ENCODE results near the gene VGLL2. TPM values are rescaled to one million over a fixed set of nuclear protein-coding genes. Genes with fewer than 3 reads are reported as not detected.

The VGLL2 gene
- total RNA-seq, 1 donor from 2014 or later = not detected

DNA sequence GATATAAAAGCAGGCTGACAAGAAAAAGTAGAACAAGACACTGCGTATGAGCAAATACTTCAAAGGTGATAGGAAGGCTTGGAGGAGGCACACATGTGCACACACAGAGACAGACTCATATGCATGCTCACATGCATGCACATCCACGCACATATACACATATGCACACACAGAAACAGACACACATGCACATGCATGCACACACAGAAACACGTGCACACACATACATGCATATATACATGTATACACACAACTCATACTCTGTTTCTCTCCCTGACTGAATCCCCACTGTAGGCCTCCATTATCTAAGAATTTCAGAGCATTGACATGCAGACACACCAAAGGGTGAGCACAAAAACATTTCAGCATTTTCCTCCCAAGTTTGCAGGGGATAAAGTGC, 43.7 kb downstream of the VGLL2 start:
- ATAC-seq (ENCODE audit: low read depth) = no peak
- CTCF ChIA-PET = no interaction called here
- intact Hi-C loops (cut with micrococcal nuclease) = no loop called here
- POLR2A ChIA-PET = no interaction called here
- Mint-ChIP-seq H3K36me3 (ENCODE audit: low read depth) (no peaks in the 10 kb centered on the region), H3K4me1 (no peaks in the 10 kb centered on the region), H3K9me3 (no peaks in the 10 kb centered on the region), H3K27ac (no peak overlapping the region), H3K27me3 (no peaks in the 10 kb centered on the region), H3K4me3 (no peak overlapping the region)
- no peak for DNase-seq
- TF ChIP-seq, protein P1, sequence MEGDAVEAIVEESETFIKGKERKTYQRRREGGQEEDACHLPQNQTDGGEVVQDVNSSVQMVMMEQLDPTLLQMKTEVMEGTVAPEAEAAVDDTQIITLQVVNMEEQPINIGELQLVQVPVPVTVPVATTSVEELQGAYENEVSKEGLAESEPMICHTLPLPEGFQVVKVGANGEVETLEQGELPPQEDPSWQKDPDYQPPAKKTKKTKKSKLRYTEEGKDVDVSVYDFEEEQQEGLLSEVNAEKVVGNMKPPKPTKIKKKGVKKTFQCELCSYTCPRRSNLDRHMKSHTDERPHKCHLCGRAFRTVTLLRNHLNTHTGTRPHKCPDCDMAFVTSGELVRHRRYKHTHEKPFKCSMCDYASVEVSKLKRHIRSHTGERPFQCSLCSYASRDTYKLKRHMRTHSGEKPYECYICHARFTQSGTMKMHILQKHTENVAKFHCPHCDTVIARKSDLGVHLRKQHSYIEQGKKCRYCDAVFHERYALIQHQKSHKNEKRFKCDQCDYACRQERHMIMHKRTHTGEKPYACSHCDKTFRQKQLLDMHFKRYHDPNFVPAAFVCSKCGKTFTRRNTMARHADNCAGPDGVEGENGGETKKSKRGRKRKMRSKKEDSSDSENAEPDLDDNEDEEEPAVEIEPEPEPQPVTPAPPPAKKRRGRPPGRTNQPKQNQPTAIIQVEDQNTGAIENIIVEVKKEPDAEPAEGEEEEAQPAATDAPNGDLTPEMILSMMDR (IDR thresholded peaks at IDR 0.05) = no peak

DNA sequence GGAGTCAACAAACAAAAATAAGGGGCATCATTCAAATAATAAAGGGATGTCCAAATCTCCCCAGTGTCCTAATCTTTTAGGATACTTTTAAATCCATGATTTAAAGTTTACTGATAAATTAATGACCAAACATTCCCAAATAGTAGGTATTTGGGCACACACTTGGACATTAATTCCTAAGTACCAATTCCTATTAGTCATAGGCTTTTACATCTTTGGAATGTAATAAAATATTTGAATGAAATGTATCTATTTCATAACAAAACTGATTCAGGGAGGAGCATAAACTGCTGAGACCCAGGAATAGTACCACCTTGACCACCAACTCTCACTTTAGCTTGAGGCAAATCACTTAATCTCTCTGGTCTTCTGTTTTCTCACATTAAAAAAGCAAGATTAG, 44.3 kb downstream of the VGLL2 start:
- Mint-ChIP-seq H3K27me3 (no peaks in the 10 kb centered on the region), H3K4me1 (no peaks in the 10 kb centered on the region), H3K36me3 (ENCODE audit: low read depth) (no peaks in the 10 kb centered on the region), H3K27ac (no peak overlapping the region), H3K4me3 (no peak overlapping the region), H3K9me3 (no peaks in the 10 kb centered on the region)
- intact Hi-C loops (cut with micrococcal nuclease) = no loop called here
- DNase-seq (no peak), ATAC-seq (ENCODE audit: low read depth) (no peak)
- ChIA-PET POLR2A (no interaction called here), CTCF (no interaction called here)
- TF ChIP-seq, protein P1 (IDR thresholded peaks at IDR 0.05) = no peak

DNA sequence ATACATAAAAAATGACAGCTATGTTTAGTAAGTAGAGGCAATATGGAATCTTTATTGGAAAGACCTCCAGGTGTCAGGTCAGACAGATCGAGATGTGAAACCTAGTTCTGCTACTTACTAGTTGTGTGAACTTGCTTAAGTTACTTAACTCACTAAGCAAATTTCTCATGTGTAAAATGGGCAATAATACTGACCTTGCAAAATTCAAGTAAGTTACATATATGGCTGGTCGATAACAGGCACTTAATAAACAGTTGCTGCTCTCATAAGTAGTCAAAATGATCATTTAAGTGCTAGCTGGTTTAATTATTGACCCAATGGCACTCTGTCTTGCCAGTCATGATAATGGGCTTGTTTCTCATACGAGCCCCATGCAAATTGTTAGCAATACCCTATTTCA, 46.0 kb downstream of the VGLL2 start:
- TF ChIP-seq, protein P1 (IDR thresholded peaks at IDR 0.05) = no peak
- POLR2A ChIA-PET = no interaction called here
- Mint-ChIP-seq H3K9me3 (no peaks in the 10 kb centered on the region), H3K27ac (no peak overlapping the region), H3K4me1 (no peaks in the 10 kb centered on the region), H3K36me3 (ENCODE audit: low read depth) (no peaks in the 10 kb centered on the region), H3K4me3 (no peak overlapping the region), H3K27me3 (no peaks in the 10 kb centered on the region)
- DNase-seq (no peak), ATAC-seq (ENCODE audit: low read depth) (no peak)
- intact Hi-C loops (cut with micrococcal nuclease) = no loop called here
- CTCF ChIA-PET = no interaction called here

DNA sequence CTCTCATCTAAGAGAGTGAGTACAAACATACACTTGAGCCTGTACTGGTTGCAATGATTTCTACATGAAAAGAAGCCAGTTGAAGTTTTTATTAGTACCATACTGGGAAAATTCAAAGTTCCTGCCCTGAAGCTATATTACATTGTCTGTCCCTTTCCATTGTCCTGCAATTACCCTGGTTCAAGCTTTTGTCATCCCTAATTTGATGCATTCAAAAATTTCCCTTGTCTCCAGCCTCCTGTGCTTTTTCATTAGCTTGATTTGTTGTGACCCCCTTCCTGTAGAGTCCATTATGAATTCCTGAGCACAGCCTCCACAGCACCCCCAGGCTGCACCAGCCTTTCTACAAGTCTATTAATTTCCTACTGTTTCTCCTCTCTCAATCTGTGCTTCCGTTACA, 46.4 kb downstream of the VGLL2 start:
- intact Hi-C loops (cut with micrococcal nuclease) = no loop called here
- H3K27me3 Mint-ChIP-seq = no peaks in the 10 kb centered on the region
- TF ChIP-seq, protein P1 (IDR thresholded peaks at IDR 0.05) = no peak
- no peaks in the 10 kb centered on the region for H3K36me3 Mint-ChIP-seq (ENCODE audit: low read depth)
- H3K4me1 Mint-ChIP-seq = no peaks in the 10 kb centered on the region
- POLR2A ChIA-PET = no interaction called here
- no peaks in the 10 kb centered on the region for H3K9me3 Mint-ChIP-seq
- H3K4me3 Mint-ChIP-seq = no peak overlapping the region
- ATAC-seq (ENCODE audit: low read depth) = no peak
- no peak for DNase-seq
- H3K27ac Mint-ChIP-seq = no peak overlapping the region
- CTCF ChIA-PET = no interaction called here

DNA sequence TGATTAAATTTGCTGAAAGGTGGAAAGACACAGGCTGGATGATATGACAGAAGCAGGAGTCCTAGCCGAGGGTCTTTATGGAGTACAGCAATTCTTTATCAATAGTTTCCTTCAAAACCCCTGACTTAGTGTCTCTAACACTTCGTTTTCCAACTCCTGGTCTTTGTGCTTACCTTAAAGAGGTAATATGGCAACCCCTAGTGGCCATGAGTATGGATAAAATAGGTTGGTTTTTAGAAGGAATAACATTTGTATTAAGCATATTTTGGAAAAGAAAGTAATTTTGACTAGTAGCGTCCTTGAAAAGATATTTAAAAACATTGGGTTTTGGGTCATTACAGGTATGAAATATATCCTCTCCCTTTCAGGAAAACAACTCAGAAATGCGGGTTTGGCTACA, 51.9 kb downstream of the VGLL2 start:
- DNase-seq (no peak), ATAC-seq (ENCODE audit: low read depth) (no peak)
- intact Hi-C loops (cut with micrococcal nuclease) = no loop called here
- Mint-ChIP-seq H3K9me3 (no peaks in the 10 kb centered on the region), H3K36me3 (ENCODE audit: low read depth) (no peaks in the 10 kb centered on the region), H3K27me3 (no peaks in the 10 kb centered on the region), H3K4me1 (no peaks in the 10 kb centered on the region), H3K4me3 (no peak overlapping the region), H3K27ac (no peak overlapping the region)
- ChIA-PET CTCF (no interaction called here), POLR2A (no interaction called here)
- TF ChIP-seq, protein P1 (IDR thresholded peaks at IDR 0.05) = no peak

Other genes with a start within 250 kb of the VGLL2 start
- gene ROS1, start 160.4 kb downstream of the VGLL2 start, total RNA-seq = not detected in 2 replicates
- gene DCBLD1, start 217.1 kb downstream of the VGLL2 start, total RNA-seq = 0.15 and 0.31 TPM in 2 replicates

All from activated B cell treated with CpG ODN at 0.5 μM for 24 hours (primary cell).